ENCODE measurements around the gene DNAJB13.

Gene DNAJB13

DNA sequence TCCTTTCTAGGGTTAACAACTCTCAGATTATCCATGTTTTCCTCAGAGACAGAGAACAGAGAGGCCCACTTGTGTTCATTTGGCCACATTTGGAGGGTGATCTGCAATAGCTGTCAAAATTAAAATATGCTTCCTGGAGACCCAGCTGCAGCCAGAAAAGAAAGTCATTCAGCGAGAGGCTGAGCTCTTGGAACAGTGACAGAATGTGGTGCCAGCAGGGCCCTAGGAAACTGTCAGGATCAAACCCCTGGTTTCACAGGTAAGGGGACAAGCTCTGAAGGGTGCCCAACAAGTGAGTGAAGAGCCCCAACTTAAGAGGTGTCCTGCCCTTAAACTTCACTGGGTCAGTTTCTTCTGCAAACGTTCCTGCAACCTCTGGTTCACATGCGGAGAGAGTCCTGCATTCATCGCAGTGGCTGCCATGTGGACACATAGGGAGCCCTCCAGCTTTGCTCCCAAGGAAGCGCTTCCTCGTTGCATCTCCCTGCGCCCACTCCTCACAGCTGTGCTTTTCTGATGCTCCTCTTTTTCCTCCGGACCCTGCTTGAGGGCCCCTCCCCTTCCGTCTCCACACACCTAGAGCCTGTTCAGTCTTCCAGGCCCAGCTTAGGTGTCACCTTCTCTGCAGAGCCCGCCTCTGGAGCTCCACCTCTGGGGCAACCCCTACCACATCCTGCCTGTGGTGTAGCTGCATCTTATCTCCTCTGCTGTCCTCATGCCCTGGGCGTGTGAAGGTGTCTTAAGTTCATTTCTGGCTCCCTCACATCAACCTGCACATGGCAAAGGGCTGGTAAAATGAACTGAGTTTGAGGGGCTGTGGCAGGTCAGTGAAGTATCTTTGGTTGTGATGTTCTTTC, 54.2 kb downstream of the DNAJB13 start:
- Histone ChIP-seq H3K4me2 (ENCODE audit: low read depth, low read length, poor library complexity, severe bottlenecking) (no peak overlapping the region), H3F3A (ENCODE audit: insufficient read depth) (no peaks in the 10 kb centered on the region), H3K9me3 (ENCODE audit: insufficient read depth, low read length) (no peaks in the 10 kb centered on the region), H3K4me3 (ENCODE audit: insufficient read depth, low read length, poor library complexity, severe bottlenecking) (no peak overlapping the region), H4K20me1 (ENCODE audit: low read depth, low read length) (no peaks in the 10 kb centered on the region), H2AFZ (ENCODE audit: low read depth, low read length, severe bottlenecking) (no peak overlapping the region), H3K9ac (ENCODE audit: low read length) (no peak overlapping the region), H3K27ac (ENCODE audit: low read depth, low read length) (no peak overlapping the region), H3K27me3 (ENCODE audit: low read length) (no peaks in the 10 kb centered on the region), H3K9me2 (replicated peaks; ENCODE audit: insufficient read depth, low read length) (no peaks in the 10 kb centered on the region), H3K36me3 (ENCODE audit: low read length) (no peaks in the 10 kb centered on the region), H3K79me2 (ENCODE audit: insufficient read depth, low read length) (no peaks in the 10 kb centered on the region)
- TF ChIP-seq EZH2phosphoT487 (conservative IDR thresholded peaks at IDR 0.05; ENCODE audit: low read length) = no peak
- TF ChIP-seq, protein P1, sequence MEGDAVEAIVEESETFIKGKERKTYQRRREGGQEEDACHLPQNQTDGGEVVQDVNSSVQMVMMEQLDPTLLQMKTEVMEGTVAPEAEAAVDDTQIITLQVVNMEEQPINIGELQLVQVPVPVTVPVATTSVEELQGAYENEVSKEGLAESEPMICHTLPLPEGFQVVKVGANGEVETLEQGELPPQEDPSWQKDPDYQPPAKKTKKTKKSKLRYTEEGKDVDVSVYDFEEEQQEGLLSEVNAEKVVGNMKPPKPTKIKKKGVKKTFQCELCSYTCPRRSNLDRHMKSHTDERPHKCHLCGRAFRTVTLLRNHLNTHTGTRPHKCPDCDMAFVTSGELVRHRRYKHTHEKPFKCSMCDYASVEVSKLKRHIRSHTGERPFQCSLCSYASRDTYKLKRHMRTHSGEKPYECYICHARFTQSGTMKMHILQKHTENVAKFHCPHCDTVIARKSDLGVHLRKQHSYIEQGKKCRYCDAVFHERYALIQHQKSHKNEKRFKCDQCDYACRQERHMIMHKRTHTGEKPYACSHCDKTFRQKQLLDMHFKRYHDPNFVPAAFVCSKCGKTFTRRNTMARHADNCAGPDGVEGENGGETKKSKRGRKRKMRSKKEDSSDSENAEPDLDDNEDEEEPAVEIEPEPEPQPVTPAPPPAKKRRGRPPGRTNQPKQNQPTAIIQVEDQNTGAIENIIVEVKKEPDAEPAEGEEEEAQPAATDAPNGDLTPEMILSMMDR (IDR thresholded peaks at IDR 0.05; ENCODE audit: insufficient read depth, low read length, poor library complexity, severe bottlenecking) = no peak

- H3K79me2 ChIP-seq (ENCODE audit: insufficient read depth, low read length) = no peaks in the 10 kb centered on the region
- H2AFZ ChIP-seq (ENCODE audit: low read depth, low read length, severe bottlenecking) = no peak overlapping the region
- H3K4me3 ChIP-seq (ENCODE audit: insufficient read depth, low read length, poor library complexity, severe bottlenecking) = no peak overlapping the region
- no peaks in the 10 kb centered on the region for H3K27me3 ChIP-seq (ENCODE audit: low read length)
- no peaks in the 10 kb centered on the region for H3K9me2 ChIP-seq (replicated peaks; ENCODE audit: insufficient read depth, low read length)
- no peaks in the 10 kb centered on the region for H3K9me3 ChIP-seq (ENCODE audit: insufficient read depth, low read length)
- no peak overlapping the region for H3K9ac ChIP-seq (ENCODE audit: low read length)
- H3K27ac ChIP-seq (ENCODE audit: low read depth, low read length) = no peak overlapping the region
- no peaks in the 10 kb centered on the region for H4K20me1 ChIP-seq (ENCODE audit: low read depth, low read length)
- H3K36me3 ChIP-seq (ENCODE audit: low read length) = no peaks in the 10 kb centered on the region
- no peak overlapping the region for H3K4me2 ChIP-seq (ENCODE audit: low read depth, low read length, poor library complexity, severe bottlenecking)
- H3F3A ChIP-seq (ENCODE audit: insufficient read depth) = no peaks in the 10 kb centered on the region
- TF ChIP-seq EZH2phosphoT487 (conservative IDR thresholded peaks at IDR 0.05; ENCODE audit: low read length) = no peak
- TF ChIP-seq, protein P1 (IDR thresholded peaks at IDR 0.05; ENCODE audit: insufficient read depth, low read length, poor library complexity, severe bottlenecking) = no peak
These were observed 55.1 kb downstream of the DNAJB13 start for GRCh38 chr11:74005721-74006517.

DNA sequence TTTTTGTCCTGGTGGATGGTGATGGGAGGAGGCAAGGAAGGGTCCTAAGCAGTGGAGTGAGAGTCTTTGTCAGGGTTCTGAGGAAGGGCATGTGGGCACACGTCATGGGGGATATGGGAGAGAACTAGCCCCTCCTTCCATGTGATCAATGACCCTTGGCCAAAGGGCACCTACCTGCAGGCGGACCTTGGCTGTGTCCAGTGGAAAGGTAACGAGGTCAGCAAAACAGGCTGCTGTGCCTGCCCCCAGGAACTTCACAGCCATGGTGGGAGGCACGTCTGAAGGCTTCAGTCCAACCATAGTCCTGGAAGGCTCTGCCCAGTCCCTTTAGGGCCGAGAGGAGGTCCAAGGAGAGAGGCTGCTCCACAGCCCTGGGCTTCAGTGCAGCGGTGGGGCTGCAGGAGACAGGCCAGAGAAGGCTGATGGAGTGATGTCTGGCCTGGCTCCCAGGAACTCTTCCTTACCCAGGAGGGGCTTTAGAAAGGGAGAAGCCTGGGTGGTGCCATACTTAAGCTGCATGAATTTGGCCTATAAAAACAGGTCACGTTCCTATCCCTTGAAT, 56.0 kb downstream of the DNAJB13 start:
- no peak overlapping the region for H3K4me2 ChIP-seq (ENCODE audit: low read depth, low read length, poor library complexity, severe bottlenecking)

More for the DNA sequence above, 56.0 kb downstream of the DNAJB13 start:
- H2AFZ ChIP-seq (ENCODE audit: low read depth, low read length, severe bottlenecking) = no peak overlapping the region
- H3K9me3 ChIP-seq (ENCODE audit: insufficient read depth, low read length) = no peaks in the 10 kb centered on the region
- H4K20me1 ChIP-seq (ENCODE audit: low read depth, low read length) = no peaks in the 10 kb centered on the region
- H3K27me3 ChIP-seq (ENCODE audit: low read length) = no peaks in the 10 kb centered on the region
- no peaks in the 10 kb centered on the region for H3K9me2 ChIP-seq (replicated peaks; ENCODE audit: insufficient read depth, low read length)
- H3K27ac ChIP-seq (ENCODE audit: low read depth, low read length) = no peak overlapping the region
- no peaks in the 10 kb centered on the region for H3K79me2 ChIP-seq (ENCODE audit: insufficient read depth, low read length)
- no peaks in the 10 kb centered on the region for H3F3A ChIP-seq (ENCODE audit: insufficient read depth)
- no peak overlapping the region for H3K4me3 ChIP-seq (ENCODE audit: insufficient read depth, low read length, poor library complexity, severe bottlenecking)
- TF ChIP-seq, protein P1 (IDR thresholded peaks at IDR 0.05; ENCODE audit: insufficient read depth, low read length, poor library complexity, severe bottlenecking) = no peak
- TF ChIP-seq EZH2phosphoT487 (conservative IDR thresholded peaks at IDR 0.05; ENCODE audit: low read length) = no peak
- H3K9ac ChIP-seq (ENCODE audit: low read length) = no peak overlapping the region
- no peaks in the 10 kb centered on the region for H3K36me3 ChIP-seq (ENCODE audit: low read length)

All from SU-DHL-6 (cell line).